Panc1 (cell line): ENCODE measurements around the gene DIS3L2. TPM values are rescaled to one million over a fixed set of nuclear protein-coding genes. Genes with fewer than 3 reads are reported as not detected.

Source experiments
- ATAC-seq: fragments of 200-7000 bp; cut with Tn5 transposase; 2 replicates; pipeline ENCODE4 v1.9.1; 2020; ENCODE audit warnings: mild to moderate bottlenecking, moderate library complexity
- BruUV-seq: library from RNA; stranded (reverse); fragments of 400-500 nt; replicated peaks from 2 replicates; lab custom pipeline; 2021; lab: Mats Ljungman, UMichigan
- CTCF ChIA-PET: fragments of 300-600 bp; sonication (Branson Sonifier 250); formaldehyde crosslinking; loops from one replicate; lab custom pipeline; 2022; ENCODE audit warnings: antibody characterized with exemption; lab: Charles Lee
- POLR2A ChIA-PET: fragments of 300-600 bp; sonication (Branson Sonifier 250); formaldehyde crosslinking; loops from one replicate; lab custom pipeline; 2022; ENCODE audit warnings: antibody characterized with exemption; lab: Charles Lee
- DNase-seq: peaks from one replicate; pipeline ENCODE4 v3.0.0-alpha.2; 2010; ENCODE audit warnings: low read depth, low spot score
- H3K27ac ChIP-seq: 2 replicates; pipeline ENCODE4 v1.5.1; 2011; ENCODE audit warnings: mild to moderate bottlenecking, low read length, inconsistent platforms
- H3K27me3 ChIP-seq: fragments of 200-500 bp; sonication (Bioruptor generic); 2 replicates; pipeline ENCODE4 v1.6.0; 2014; ENCODE audit warnings: low read length, inconsistent platforms; ENCODE audit not compliant: control insufficient read depth, insufficient read depth
- H3K36me3 ChIP-seq: fragments of 200-500 bp; sonication (Bioruptor generic); 2 replicates; pipeline ENCODE4 v1.5.1; 2014; ENCODE audit warnings: inconsistent platforms, mild to moderate bottlenecking, low read length, moderate library complexity; ENCODE audit not compliant: control insufficient read depth, insufficient read depth
- H3K4me1 ChIP-seq: 2 replicates; pipeline ENCODE4 v1.5.1; 2011; ENCODE audit warnings: inconsistent platforms, mild to moderate bottlenecking, low read length, moderate library complexity; ENCODE audit not compliant: control insufficient read depth, insufficient read depth
- H3K4me3 ChIP-seq, 2 experiments: 2 replicates each; pipeline ENCODE4 v1.5.1; 2011 to 2012; ENCODE audit warnings: low read depth in 2 of 2, low read length in 2 of 2, mild to moderate bottlenecking in 2 of 2, inconsistent platforms in 1 of 2, moderate library complexity in 1 of 2
- H3K9me3 ChIP-seq: fragments of 200-500 bp; sonication (Bioruptor generic); 2 replicates; pipeline ENCODE4 v1.5.1; 2014; ENCODE audit warnings: low read depth, mild to moderate bottlenecking, inconsistent platforms, low read length, moderate library complexity; ENCODE audit not compliant: control insufficient read depth, insufficient read depth
- CTCF ChIP-seq: fragments of 450-650 bp; IDR thresholded peaks from 2 replicates; pipeline ENCODE4 v1.5.1; 2017; ENCODE audit warnings: mild to moderate bottlenecking
- POLR2AphosphoS5 ChIP-seq: IDR thresholded peaks from 2 replicates; pipeline ENCODE4 v1.6.1; 2012; ENCODE audit warnings: mild to moderate bottlenecking, low read depth, low read length, moderate library complexity
- REST ChIP-seq, 2 experiments: IDR thresholded peaks; 2 replicates each; pipeline ENCODE4 v1.6.1; 2011 to 2012; ENCODE audit warnings: low read depth in 2 of 2, control low read depth in 1 of 2, low read length in 1 of 2, mild to moderate bottlenecking in 1 of 2, moderate library complexity in 1 of 2; ENCODE audit not compliant: insufficient read depth in 1 of 2
- SIN3A ChIP-seq: IDR thresholded peaks from 2 replicates; pipeline ENCODE4 v1.6.1; 2012; ENCODE audit warnings: low read depth, mild to moderate bottlenecking, low read length, moderate library complexity, borderline replicate concordance; ENCODE audit not compliant: insufficient read depth
- TCF7L2 ChIP-seq: IDR thresholded peaks from 2 replicates; pipeline ENCODE4 v1.6.1; 2011; ENCODE audit warnings: mild to moderate bottlenecking, low read depth, low read length, inconsistent platforms
- in situ Hi-C: cut with HindIII; loops from 2 replicates; pipeline ENCODE4 v1.10.0; 2016; ENCODE audit warnings: low sequenced_read_pairs, low pct_unique_long_range_greater_than_20kb
- intact Hi-C: fragments of 100-400 bp; cut with micrococcal nuclease; formaldehyde crosslinking; loops from one replicate; pipeline ENCODE4 v1.10.0; 2022; ENCODE audit not compliant: unreplicated experiment
- total RNA-seq: library from RNA; stranded (reverse); gene quantifications from one replicate; pipeline ENCODE4 v1.2.1, GENCODE V29; 2021; ENCODE audit not compliant: unreplicated experiment

Gene DIS3L2
- total RNA-seq, 1 experiment from 2014 or later = 28.1 TPM

GRCh38 chr2:232075080-232075479, 113.6 kb downstream of the DIS3L2 start:
- CTCF ChIA-PET = no interaction called here
- H3K9me3 ChIP-seq = no peaks in the 10 kb centered on the region
- in situ Hi-C loops = no loop called here

GRCh38 chr2:232075859-232076258, 114.3 kb downstream of the DIS3L2 start:
- Histone ChIP-seq H3K36me3 (no peaks in the 10 kb centered on the region), H3K9me3 (no peaks in the 10 kb centered on the region), H3K4me3 (no peak overlapping the region), H3K27me3 (no peaks in the 10 kb centered on the region), H3K4me1 (no peaks in the 10 kb centered on the region), H3K27ac (no peak overlapping the region)
- ChIA-PET POLR2A (no interaction called here), CTCF (no interaction called here)
- intact Hi-C loops (no loop called here), in situ Hi-C loops (no loop called here)
- no TSS peak for BruUV-seq
- ATAC-seq (no peak), DNase-seq (no peak)
- no peak for TF ChIP-seq CTCF
- TF ChIP-seq POLR2AphosphoS5 = no peak
- TF ChIP-seq TCF7L2 = no peak
- TF ChIP-seq SIN3A = no peak
- no peak for TF ChIP-seq REST (IDR thresholded peaks at IDR 0.05; ENCODE audit: insufficient read depth in 1 of 2, low read depth in 2 of 2, low read length in 1 of 2)

More at GRCh38 chr2:232075080-232075479, 113.6 kb downstream of the DIS3L2 start:
- TF ChIP-seq TCF7L2 = no peak
- no peak for TF ChIP-seq SIN3A
- no peak for TF ChIP-seq POLR2AphosphoS5
- no peak for TF ChIP-seq REST (IDR thresholded peaks at IDR 0.05; ENCODE audit: insufficient read depth in 1 of 2, low read depth in 2 of 2, low read length in 1 of 2)
- TF ChIP-seq CTCF = no peak
- no peaks in the 10 kb centered on the region for H3K27me3 ChIP-seq
- POLR2A ChIA-PET = interaction anchor here (0.6 to 0.7 kb wide), 2 partner anchors 13 to 153 kb away, joined by 3 to 10 read pairs; no protein-coding TSS in a partner anchor
- intact Hi-C loops = no loop called here
- H3K4me3 ChIP-seq = no peak overlapping the region
- DNase-seq (no peak), ATAC-seq (no peak)
- H3K36me3 ChIP-seq = no peaks in the 10 kb centered on the region
- no peaks in the 10 kb centered on the region for H3K4me1 ChIP-seq
- no TSS peak for BruUV-seq
- H3K27ac ChIP-seq = no peak overlapping the region
